Activated CD4-positive, alpha-beta memory T cell treated with anti-CD3 and anti-CD28 coated beads, Interleukin-2, amount 10 ng/mL, durations not matched to agents 7 days and 5 days (primary cell): ENCODE data around the gene COG5. TPM values are rescaled to one million over a fixed set of nuclear protein-coding genes. Genes with fewer than 3 reads are reported as not detected.

Experiments used
- CTCF ChIA-PET: fragments of 350-600 bp; sonication (Branson Sonifier 250); formaldehyde crosslinking; loops from one replicate; lab custom pipeline; 2021; ENCODE audit warnings: antibody characterized with exemption, inconsistent platforms; lab: Charles Lee
- POLR2A ChIA-PET: fragments of 350-600 bp; sonication (Branson Sonifier 250); formaldehyde crosslinking; loops from one replicate; lab custom pipeline; 2021; ENCODE audit warnings: antibody characterized with exemption; lab: Charles Lee
- DNase-seq: peaks from one replicate; pipeline ENCODE4 v3.0.0-alpha.2; 2020
- H3K27ac Mint-ChIP-seq: one replicate; pipeline ENCODE4 v1.8.0; 2021; ENCODE audit warnings: mild to moderate bottlenecking, mixed read lengths
- H3K27me3 Mint-ChIP-seq: one replicate; pipeline ENCODE4 v1.8.0; 2021; ENCODE audit warnings: mixed read lengths
- H3K36me3 Mint-ChIP-seq: one replicate; pipeline ENCODE4 v1.8.0; 2021; ENCODE audit warnings: low read depth, mixed read lengths
- H3K4me1 Mint-ChIP-seq: one replicate; pipeline ENCODE4 v1.8.0; 2021; ENCODE audit warnings: mixed read lengths
- H3K4me3 Mint-ChIP-seq: one replicate; pipeline ENCODE4 v1.8.0; 2021; ENCODE audit warnings: mild to moderate bottlenecking, mixed read lengths
- H3K9me3 Mint-ChIP-seq: one replicate; pipeline ENCODE4 v1.8.0; 2021; ENCODE audit warnings: mixed read lengths
- total RNA-seq, 2 experiments: library from RNA; stranded (reverse); gene quantifications; one replicate each; pipeline ENCODE4 v1.2.3, GENCODE V29; 2021

Gene COG5
- total RNA-seq, 2 experiments from 2014 or later, result 40.1 to 45.3 TPM

- Mint-ChIP-seq H3K27ac (no peak overlapping the region), H3K4me3 (no peak overlapping the region), H3K36me3 (peaks cover 18% of the 10 kb centered on the region), H3K4me1 (no peaks in the 10 kb centered on the region), H3K9me3 (no peaks in the 10 kb centered on the region), H3K27me3 (no peaks in the 10 kb centered on the region)
- DNase-seq, result no peak
- POLR2A ChIA-PET, result no interaction called here
- CTCF ChIA-PET, result no interaction called here
Measured at GRCh38 chr7:107318523-107319160, 245.1 kb downstream of the COG5 start.

- Mint-ChIP-seq H3K4me1 (no peaks in the 10 kb centered on the region), H3K27ac (no peak overlapping the region), H3K9me3 (no peaks in the 10 kb centered on the region), H3K27me3 (no peaks in the 10 kb centered on the region), H3K4me3 (no peak overlapping the region), H3K36me3 (peaks cover 9% of the 10 kb centered on the region)
- no peak for DNase-seq
- CTCF ChIA-PET, result no interaction called here
- POLR2A ChIA-PET, result no interaction called here
Measured at GRCh38 chr7:107315716-107316220, 248.0 kb downstream of the COG5 start.

- H3K27ac Mint-ChIP-seq, result no peak overlapping the region
- peaks cover 9% of the 10 kb centered on the region for H3K36me3 Mint-ChIP-seq
- H3K9me3 Mint-ChIP-seq, result no peaks in the 10 kb centered on the region
- H3K4me1 Mint-ChIP-seq, result no peaks in the 10 kb centered on the region
- no peaks in the 10 kb centered on the region for H3K27me3 Mint-ChIP-seq
- H3K4me3 Mint-ChIP-seq, result no peak overlapping the region
- CTCF ChIA-PET, result no interaction called here
- no peak for DNase-seq
- POLR2A ChIA-PET, result no interaction called here
Measured at GRCh38 chr7:107313355-107313754, 250.4 kb downstream of the COG5 start.

- Mint-ChIP-seq H3K9me3 (no peaks in the 10 kb centered on the region), H3K4me1 (no peaks in the 10 kb centered on the region), H3K27me3 (no peaks in the 10 kb centered on the region), H3K27ac (no peak overlapping the region), H3K36me3 (peaks cover 9% of the 10 kb centered on the region), H3K4me3 (no peak overlapping the region)
- DNase-seq, result no peak
- CTCF ChIA-PET, result no interaction called here
- POLR2A ChIA-PET, result no interaction called here
Measured at GRCh38 chr7:107312418-107312817, 251.3 kb downstream of the COG5 start.

GRCh38 chr7:107309296-107309695 lies 254.4 kb downstream of the COG5 start:
- Mint-ChIP-seq H3K4me1 (no peaks in the 10 kb centered on the region), H3K27ac (no peak overlapping the region), H3K9me3 (no peaks in the 10 kb centered on the region), H3K4me3 (no peak overlapping the region), H3K27me3 (no peaks in the 10 kb centered on the region), H3K36me3 (peaks cover 3% of the 10 kb centered on the region)
- ChIA-PET CTCF (no interaction called here), POLR2A (no interaction called here)
- DNase-seq, result no peak

- no peak for DNase-seq
- ChIA-PET CTCF (no interaction called here), POLR2A (no interaction called here)
- Mint-ChIP-seq H3K36me3 (no peaks in the 10 kb centered on the region), H3K4me3 (no peak overlapping the region), H3K9me3 (no peaks in the 10 kb centered on the region), H3K4me1 (no peaks in the 10 kb centered on the region), H3K27me3 (no peaks in the 10 kb centered on the region), H3K27ac (no peak overlapping the region)
Measured at GRCh38 chr7:107304636-107305035, 259.1 kb downstream of the COG5 start.

- DNase-seq, result no peak
- Mint-ChIP-seq H3K9me3 (no peaks in the 10 kb centered on the region), H3K27ac (no peak overlapping the region), H3K36me3 (no peaks in the 10 kb centered on the region), H3K4me3 (no peak overlapping the region), H3K4me1 (no peaks in the 10 kb centered on the region), H3K27me3 (no peaks in the 10 kb centered on the region)
- ChIA-PET CTCF (no interaction called here), POLR2A (no interaction called here)
Measured at GRCh38 chr7:107304063-107304462, 259.7 kb downstream of the COG5 start.

GRCh38 chr7:107302250-107302847 lies 261.4 kb downstream of the COG5 start:
- H3K4me1 Mint-ChIP-seq, result no peaks in the 10 kb centered on the region
- H3K36me3 Mint-ChIP-seq, result peaks cover 2% of the 10 kb centered on the region
- no peaks in the 10 kb centered on the region for H3K9me3 Mint-ChIP-seq
- no peak overlapping the region for H3K4me3 Mint-ChIP-seq
- H3K27me3 Mint-ChIP-seq, result no peaks in the 10 kb centered on the region
- no peak overlapping the region for H3K27ac Mint-ChIP-seq
- ChIA-PET CTCF (no interaction called here), POLR2A (interaction anchor here (1.2 kb wide), 1 partner anchor 11 kb away, joined by 3 read pairs; no protein-coding TSS in a partner anchor)
- DNase-seq, result no peak

- no peaks in the 10 kb centered on the region for H3K4me1 Mint-ChIP-seq
- ChIA-PET POLR2A (no interaction called here), CTCF (no interaction called here)
- H3K27me3 Mint-ChIP-seq, result no peaks in the 10 kb centered on the region
- no peak for DNase-seq
- peaks cover 23% of the 10 kb centered on the region for H3K36me3 Mint-ChIP-seq
- H3K27ac Mint-ChIP-seq, result no peak overlapping the region
- H3K9me3 Mint-ChIP-seq, result no peaks in the 10 kb centered on the region
- H3K4me3 Mint-ChIP-seq, result no peak overlapping the region
Measured at GRCh38 chr7:107294182-107294581, 269.5 kb downstream of the COG5 start.

GRCh38 chr7:107292591-107292990 lies 271.1 kb downstream of the COG5 start:
- Mint-ChIP-seq H3K4me3 (no peak overlapping the region), H3K9me3 (no peaks in the 10 kb centered on the region), H3K27me3 (no peaks in the 10 kb centered on the region), H3K27ac (no peak overlapping the region), H3K36me3 (peaks cover 22% of the 10 kb centered on the region), H3K4me1 (no peaks in the 10 kb centered on the region)
- POLR2A ChIA-PET, result interaction anchor here (1.5 kb wide), 1 partner anchor 9 kb away, joined by 3 read pairs; no protein-coding TSS in a partner anchor
- DNase-seq, result no peak
- CTCF ChIA-PET, result no interaction called here

GRCh38 chr7:107291434-107291833 lies 272.3 kb downstream of the COG5 start:
- DNase-seq, result no peak

GRCh38 chr7:107286751-107287621 lies 276.7 kb downstream of the COG5 start:
- H3K36me3 Mint-ChIP-seq, result peaks cover 12% of the 10 kb centered on the region
- CTCF ChIA-PET, result no interaction called here
- DNase-seq, result no peak

More at GRCh38 chr7:107291434-107291833, 272.3 kb downstream of the COG5 start:
- ChIA-PET POLR2A (interaction anchor here (1.5 kb wide), 1 partner anchor 10 kb away, joined by 3 read pairs; no protein-coding TSS in a partner anchor), CTCF (no interaction called here)
- Mint-ChIP-seq H3K27me3 (no peaks in the 10 kb centered on the region), H3K9me3 (no peaks in the 10 kb centered on the region), H3K36me3 (peaks cover 21% of the 10 kb centered on the region), H3K4me3 (no peak overlapping the region), H3K27ac (no peak overlapping the region), H3K4me1 (no peaks in the 10 kb centered on the region)

GRCh38 chr7:107284911-107285479 lies 278.7 kb downstream of the COG5 start:
- ChIA-PET CTCF (no interaction called here), POLR2A (no interaction called here)
- no peaks in the 10 kb centered on the region for H3K9me3 Mint-ChIP-seq
- no peaks in the 10 kb centered on the region for H3K27me3 Mint-ChIP-seq
- no peak overlapping the region for H3K4me3 Mint-ChIP-seq
- peaks cover 3% of the 10 kb centered on the region for H3K4me1 Mint-ChIP-seq
- DNase-seq, result no peak
- peaks cover 4% of the 10 kb centered on the region for H3K36me3 Mint-ChIP-seq
- H3K27ac Mint-ChIP-seq, result no peak overlapping the region

More at GRCh38 chr7:107286751-107287621, 276.7 kb downstream of the COG5 start:
- no peaks in the 10 kb centered on the region for H3K27me3 Mint-ChIP-seq
- no peak overlapping the region for H3K27ac Mint-ChIP-seq
- no peaks in the 10 kb centered on the region for H3K9me3 Mint-ChIP-seq
- H3K4me3 Mint-ChIP-seq, result no peak overlapping the region
- H3K4me1 Mint-ChIP-seq, result no peaks in the 10 kb centered on the region
- POLR2A ChIA-PET, result no interaction called here
